ENCODE data around the gene DND1.
A peak's percentile ranks its signal among the peaks of the same experiment; 100 is the strongest.
"Not testable (repeated sequence)": the region's sequence is repeated elsewhere in the genome, so short reads cannot be mapped to it uniquely, and the experiment has no call there.

The DND1 gene

DNA sequence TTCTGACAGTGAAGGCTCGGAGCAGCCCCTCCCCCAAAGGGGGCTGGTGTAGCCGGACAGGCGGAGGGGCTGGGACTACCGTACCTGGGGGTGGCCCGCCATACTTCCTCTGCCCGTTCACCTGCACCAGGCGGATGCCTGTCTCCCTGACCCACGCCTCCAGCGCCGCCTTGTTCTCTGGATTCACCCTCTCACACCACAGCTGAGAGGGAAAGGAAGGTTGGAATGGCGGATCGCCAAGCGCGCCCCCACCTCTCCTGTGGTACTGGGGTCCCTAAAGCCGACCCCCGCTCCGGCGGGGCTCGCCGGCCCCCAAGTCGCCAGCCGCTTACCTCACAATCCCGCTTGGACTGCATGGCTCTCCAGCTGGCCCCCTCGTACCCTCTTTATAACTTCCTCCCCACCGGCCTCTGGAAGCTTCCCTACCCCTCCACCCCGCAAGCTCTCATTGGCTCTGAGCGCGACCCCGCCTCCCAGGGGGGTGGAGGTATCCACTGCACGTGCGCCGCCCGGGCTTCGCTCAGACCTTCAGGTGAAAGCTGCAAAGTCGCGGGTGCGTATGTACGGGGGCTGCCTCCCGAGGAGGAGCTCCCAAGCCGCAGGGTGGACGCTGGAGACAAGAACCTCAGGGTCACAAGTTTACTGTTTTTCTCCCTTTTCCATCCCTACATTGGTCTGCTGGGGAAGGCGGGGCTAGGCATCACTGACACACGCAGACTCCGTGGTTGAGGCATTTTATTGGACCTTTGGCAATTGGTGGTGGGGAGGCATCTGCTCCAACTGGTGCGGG, at the start of gene DND1:
DND1 (minus strand) TSS at position 390 of the 790 bp plus-strand sequence; CDS start at position 356, 34 bp downstream.
- DNase-seq (ENCODE audit: low spot score) = no peak

- DNase-seq (ENCODE audit: low spot score) = not testable (repeated sequence)
Measured at GRCh38 chr5:140721395-140721794, 48.0 kb upstream of the DND1 start.

- DNase-seq (ENCODE audit: low spot score) = not testable (repeated sequence)
Measured at GRCh38 chr5:140720738-140721137, 47.4 kb upstream of the DND1 start.

DNA sequence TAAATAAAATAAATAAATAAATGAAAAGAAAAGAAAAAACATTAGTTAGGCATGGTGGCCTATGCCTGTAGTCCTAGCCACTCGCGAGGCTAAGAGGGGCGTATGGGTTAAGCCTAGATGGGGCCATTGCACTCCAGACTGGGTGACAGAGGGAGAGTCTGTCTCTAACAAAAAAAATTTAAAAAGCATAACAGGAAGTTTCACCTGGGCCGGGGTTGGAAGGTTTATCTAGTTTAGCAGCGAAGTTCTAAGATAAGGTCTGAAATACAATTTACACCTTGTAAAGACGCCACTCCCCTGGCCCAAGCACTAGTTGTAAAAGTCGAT, 44.9 kb upstream of the DND1 start:
- no peak for DNase-seq (ENCODE audit: low spot score)

GRCh38 chr5:140716238-140716637, 42.9 kb upstream of the DND1 start:
- DNase-seq (ENCODE audit: low spot score) = not testable (repeated sequence)

GRCh38 chr5:140713562-140714094, 40.3 kb upstream of the DND1 start:
- DNase-seq (ENCODE audit: low spot score) = no peak

DNA sequence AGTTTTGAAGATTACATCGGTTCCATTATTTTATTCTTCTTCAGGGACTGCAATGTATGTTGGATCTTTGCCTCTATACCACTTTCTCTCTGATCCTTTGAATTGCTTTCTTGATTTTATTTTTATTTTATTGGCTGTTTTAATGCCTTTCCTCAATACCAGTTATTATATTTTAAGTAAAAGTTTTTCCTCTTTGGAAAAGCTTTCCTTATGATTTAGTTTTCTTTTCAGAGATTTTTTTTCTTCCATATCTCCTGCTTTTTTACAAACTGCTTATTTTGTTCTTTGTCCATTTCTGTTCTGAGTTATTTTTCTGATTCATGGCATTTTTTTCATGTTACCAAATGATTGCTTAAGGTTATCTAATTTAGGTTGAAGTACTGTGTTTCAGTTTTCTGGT, 38.4 kb upstream of the DND1 start:
- DNase-seq (ENCODE audit: low spot score) = no peak

DNA sequence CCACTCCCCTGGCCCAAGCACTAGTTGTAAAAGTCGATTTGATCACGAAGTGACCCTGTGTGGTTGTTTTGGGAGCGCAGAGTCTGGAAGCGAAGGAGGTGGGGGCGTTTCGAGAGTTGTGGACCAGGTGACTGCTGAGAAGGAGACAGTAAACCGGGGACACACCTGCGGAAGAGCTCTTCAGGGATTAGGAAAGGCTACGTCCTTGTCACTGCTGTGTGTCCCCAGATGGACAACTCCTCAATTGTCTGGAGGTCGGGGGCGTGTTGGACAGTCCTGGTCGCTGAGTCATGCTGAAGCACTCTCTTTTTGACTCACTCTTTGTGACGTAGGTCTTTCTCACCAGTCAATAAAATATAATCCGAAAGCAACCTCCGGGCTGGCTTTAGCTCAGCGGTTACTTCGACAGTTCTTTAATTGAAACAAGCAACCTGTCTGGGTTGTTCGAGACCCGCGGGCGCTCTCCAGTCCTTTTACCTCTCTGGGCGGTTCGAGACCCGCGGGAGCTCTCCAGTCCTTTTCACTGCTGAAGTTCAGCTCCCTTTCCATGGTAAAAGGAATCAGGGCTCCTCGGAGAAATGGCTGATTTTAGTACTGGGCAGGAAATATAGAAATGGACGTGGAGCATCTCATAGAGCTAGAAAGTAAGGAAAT, 37.6 kb upstream of the DND1 start:
- DNase-seq (ENCODE audit: low spot score) = peak; percentile 34

- not testable (repeated sequence) for DNase-seq (ENCODE audit: low spot score)
Measured at GRCh38 chr5:140708787-140709186, 35.4 kb upstream of the DND1 start.

DNA sequence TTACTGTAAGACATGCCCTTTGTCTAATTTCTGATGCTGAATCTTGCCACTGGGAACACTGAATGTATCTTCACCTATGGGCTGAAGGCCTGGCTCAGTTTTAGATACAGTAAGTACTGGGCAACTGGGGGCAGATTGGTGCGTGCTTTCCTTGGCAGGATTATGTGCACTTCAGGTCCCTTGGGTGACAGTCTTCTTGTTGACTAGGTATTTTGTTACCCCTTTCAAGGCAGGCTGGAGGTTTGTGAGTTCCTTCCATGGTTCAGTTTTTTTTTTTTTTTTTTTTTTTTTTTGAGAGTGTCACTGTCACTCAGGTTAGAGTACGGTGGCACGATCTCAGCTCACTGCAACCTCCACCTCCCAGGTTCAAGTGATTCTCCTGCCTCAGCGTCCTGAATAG, 34.4 kb upstream of the DND1 start:
- no peak for DNase-seq (ENCODE audit: low spot score)

DNA sequence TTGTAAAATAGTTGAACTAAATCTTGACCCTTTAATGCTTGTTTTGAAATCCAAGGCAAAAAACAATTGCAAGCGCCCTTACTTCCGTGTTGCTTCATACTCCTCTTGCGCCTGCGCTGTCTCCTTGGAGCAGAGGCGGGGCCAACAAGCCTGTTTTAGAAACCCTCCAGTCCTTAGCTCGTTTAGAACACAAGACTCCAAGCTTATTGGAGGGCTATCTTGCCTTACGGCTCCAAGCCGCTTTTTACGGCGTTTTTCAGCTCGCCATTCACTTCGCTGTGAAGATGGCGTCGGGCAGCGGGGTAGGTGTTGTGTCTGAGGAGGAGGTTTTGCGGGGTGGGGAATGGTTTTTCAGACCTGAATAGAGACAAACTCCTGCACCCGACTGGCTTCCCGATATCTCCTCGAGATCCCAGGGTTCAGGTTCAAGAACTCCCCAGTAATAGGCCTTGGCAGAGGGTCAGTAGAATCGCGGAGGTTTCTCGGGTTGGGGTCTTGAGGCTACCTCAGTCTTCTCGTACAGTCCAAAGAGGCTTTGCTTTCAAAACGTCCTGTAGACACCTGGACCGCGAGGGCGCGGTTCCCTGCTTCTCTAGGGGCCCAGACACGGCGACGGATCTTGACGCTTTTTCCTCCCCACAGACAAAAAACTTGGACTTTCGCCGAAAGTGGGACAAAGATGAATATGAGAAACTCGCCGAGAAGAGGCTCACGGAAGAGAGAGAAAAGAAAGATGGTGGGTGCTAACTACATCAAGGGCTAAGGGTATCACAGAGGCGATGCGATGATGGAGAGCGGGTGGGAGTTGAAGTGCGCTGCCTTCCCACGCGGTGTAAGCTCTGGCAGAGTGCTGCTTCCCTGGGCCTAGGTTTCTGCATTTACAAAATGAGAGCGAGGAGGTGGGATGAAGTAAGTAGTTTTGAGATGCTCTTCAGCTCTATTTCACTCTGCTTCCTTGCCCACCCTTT, 27.1 kb upstream of the DND1 start, which contains the start of gene ZMAT2:
ZMAT2 (plus strand) TSS at position 271 of the 968 bp plus-strand sequence; CDS start at position 285, 14 bp downstream.
- peak; percentile 73 for DNase-seq (ENCODE audit: low spot score)

GRCh38 chr5:140696891-140697492, 23.6 kb upstream of the DND1 start:
- DNase-seq (ENCODE audit: low spot score) = no peak

- DNase-seq (ENCODE audit: low spot score) = no peak
Measured at GRCh38 chr5:140694276-140694675, 20.9 kb upstream of the DND1 start.

- DNase-seq (ENCODE audit: low spot score) = peak; percentile 91
Measured at GRCh38 chr5:140690941-140691924, 17.9 kb upstream of the DND1 start, which contains the start of the genes HARS1 and HARS2. Gene HARS1 (minus strand): TSS chr5:140691370. CDS start chr5:140691304, 66 bp downstream. Gene HARS2 (plus strand): TSS chr5:140691455. CDS start chr5:140691649, 194 bp downstream.

DNA sequence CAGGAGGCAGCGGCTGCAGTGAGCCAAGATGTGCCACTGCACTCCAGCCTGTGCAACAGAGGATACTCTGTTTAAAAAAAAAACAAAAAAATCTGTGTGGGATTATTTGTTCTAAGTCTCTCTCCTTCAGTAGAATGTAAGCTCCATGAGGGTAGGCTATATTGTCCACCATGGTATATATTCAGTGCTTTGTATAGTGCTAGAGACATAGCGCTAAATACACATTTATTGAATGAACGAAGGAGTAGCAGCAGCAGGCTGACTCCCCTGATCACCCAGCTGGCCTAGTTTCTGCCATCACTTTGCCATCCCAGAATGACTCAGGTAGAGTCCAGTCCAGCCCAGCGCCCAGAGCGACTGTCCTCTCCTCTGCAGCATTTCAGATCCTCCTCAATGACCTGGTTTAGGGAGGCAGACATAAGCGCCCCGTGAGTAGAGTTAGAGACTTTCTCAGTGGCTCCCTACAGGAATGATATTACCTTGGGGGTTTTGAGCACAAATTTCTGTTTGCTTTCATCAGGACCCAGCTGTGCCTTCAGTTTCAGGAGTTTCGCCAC, 17.1 kb upstream of the DND1 start:
- DNase-seq (ENCODE audit: low spot score) = no peak

GRCh38 chr5:140678993-140679392, 5.6 kb upstream of the DND1 start:
- DNase-seq (ENCODE audit: low spot score) = no peak

DNA sequence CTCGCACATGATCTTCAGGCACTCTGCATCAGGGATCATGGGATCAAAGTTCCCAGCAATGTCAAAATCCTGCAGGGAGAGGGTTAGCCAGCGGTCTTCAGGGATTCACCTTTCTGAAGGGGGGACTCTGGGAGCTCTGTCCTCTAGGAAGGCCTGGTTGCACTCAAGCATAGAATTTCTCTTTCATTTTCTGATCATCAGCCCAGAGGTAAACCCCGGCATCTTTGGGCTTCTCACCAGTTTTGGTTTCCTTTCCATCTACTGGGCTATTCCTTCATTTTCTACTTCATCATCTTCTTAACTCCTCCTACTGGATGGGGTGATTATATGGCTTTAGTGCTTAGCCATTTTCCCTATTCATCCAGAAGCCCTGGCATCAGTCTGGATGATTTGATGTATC, 4.6 kb upstream of the DND1 start:
- no peak for DNase-seq (ENCODE audit: low spot score)

DNA sequence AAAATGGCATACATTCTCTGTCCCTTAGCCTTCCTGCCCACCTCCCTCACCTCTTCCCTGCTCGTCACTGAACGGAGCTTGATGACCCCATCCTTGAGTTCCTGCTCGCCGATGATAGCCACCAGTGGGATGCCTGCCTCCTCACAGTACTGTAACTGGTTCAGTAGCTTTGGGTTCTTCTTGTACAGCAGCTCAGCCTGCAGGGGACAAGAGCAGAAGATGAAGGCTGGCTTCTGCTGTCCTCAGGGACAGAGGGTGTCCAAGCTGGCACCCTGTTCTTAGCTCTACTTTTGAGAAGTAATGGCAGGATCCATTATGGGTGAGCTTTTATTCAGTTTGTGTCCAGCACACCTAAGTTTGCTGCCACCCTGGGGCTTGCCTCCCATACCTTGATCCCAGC, 1.3 kb upstream of the DND1 start:
- no peak for DNase-seq (ENCODE audit: low spot score)

DNA sequence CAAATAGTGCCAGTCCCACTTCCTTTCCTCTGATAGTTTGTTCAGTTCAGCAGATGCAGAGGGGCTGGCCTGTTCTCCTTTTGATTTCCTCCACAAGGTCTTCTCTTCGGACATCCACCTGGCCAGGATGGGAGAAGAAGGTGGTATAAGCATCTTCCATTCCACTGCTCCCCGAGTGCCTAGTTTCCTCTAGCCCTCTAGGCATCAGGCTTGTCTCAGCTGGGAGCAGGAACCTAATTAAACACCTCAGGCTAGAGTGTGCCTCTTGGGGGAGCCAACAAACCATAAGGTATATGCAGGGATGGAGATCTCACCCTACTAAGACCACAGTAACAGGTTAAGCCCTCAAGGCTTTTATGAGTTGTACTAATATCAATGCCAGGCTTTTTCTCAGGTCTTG, 835 bp upstream of the DND1 start:
- no peak for DNase-seq (ENCODE audit: low spot score)
